Astrocyte (in vitro differentiated cells and primary cell): ENCODE data around the gene CHURC1.

Source experiments
- EZH2 ChIP-seq: IDR thresholded peaks from 2 replicates; pipeline ENCODE4 v1.6.1; 2012; ENCODE audit warnings: mild to moderate bottlenecking, low read length, inconsistent platforms; ENCODE audit not compliant: insufficient read depth
- TF ChIP-seq, protein P1 (sequence below): IDR thresholded peaks from 2 replicates; pipeline ENCODE4 v1.5.1; 2011; ENCODE audit warnings: low read depth, mild to moderate bottlenecking, inconsistent platforms, low read length, moderate library complexity; ENCODE audit not compliant: insufficient read depth

DNA sequence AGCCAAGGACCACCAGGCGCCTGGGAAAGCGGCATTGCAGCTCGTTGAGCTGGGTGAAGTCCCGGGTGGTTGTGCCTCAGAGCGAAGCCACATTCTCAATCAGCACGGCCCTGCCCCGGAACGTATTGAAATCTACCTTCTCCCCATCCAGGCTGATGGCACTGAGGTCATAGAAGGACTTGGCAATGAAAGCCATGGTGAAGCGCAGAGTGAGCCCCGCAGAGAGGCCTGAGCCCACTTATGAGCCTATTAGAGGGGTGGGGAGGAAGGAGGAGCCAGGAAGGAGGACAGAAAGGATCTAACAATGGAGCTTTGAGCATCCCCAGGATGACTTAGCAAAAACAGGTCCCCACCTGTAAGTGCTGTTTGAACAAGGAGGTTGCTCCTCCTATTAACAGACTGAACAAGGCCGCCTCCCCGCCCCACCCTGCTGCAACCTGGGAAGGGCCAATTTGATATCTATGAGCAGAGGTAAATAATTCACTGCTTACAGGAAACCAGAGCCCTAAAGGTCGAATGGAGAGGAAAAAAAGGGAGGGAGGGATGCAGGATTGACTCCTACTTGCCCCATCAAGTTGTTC lies 28.4 kb downstream of the CHURC1 start, which contains the start of gene GPX2:
- TF ChIP-seq, protein P1, sequence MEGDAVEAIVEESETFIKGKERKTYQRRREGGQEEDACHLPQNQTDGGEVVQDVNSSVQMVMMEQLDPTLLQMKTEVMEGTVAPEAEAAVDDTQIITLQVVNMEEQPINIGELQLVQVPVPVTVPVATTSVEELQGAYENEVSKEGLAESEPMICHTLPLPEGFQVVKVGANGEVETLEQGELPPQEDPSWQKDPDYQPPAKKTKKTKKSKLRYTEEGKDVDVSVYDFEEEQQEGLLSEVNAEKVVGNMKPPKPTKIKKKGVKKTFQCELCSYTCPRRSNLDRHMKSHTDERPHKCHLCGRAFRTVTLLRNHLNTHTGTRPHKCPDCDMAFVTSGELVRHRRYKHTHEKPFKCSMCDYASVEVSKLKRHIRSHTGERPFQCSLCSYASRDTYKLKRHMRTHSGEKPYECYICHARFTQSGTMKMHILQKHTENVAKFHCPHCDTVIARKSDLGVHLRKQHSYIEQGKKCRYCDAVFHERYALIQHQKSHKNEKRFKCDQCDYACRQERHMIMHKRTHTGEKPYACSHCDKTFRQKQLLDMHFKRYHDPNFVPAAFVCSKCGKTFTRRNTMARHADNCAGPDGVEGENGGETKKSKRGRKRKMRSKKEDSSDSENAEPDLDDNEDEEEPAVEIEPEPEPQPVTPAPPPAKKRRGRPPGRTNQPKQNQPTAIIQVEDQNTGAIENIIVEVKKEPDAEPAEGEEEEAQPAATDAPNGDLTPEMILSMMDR = no peak
- no peak for TF ChIP-seq EZH2
